Activated naive CD4-positive, alpha-beta T cell treated with anti-CD3 and anti-CD28 coated beads, Interleukin-2, amount 50 U/mL, for 16 hours (primary cell): ENCODE data around the gene CDC20B.
"Not testable (repeated sequence)": the region's sequence is repeated elsewhere in the genome, so short reads cannot be mapped to it uniquely, and the experiment has no call there.

ENCODE experiments used
- DNase-seq: peaks from one replicate; pipeline ENCODE4 v3.0.0-alpha.2; 2020

CDC20B gene

GRCh38 chr5:55159763-55160492 is 13.0 kb downstream of the CDC20B start, which contains the start of gene GPX8:
Gene GPX8 (plus strand): TSS chr5:55160171. CDS start chr5:55160193, 22 bp downstream.
- DNase-seq: no peak

GRCh38 chr5:55154873-55155272 is 18.1 kb downstream of the CDC20B start:
- no peak for DNase-seq

GRCh38 chr5:55151923-55152842 is 20.8 kb downstream of the CDC20B start:
- DNase-seq: no peak

GRCh38 chr5:55149308-55149795 is 23.6 kb downstream of the CDC20B start:
- DNase-seq: no peak

- peak; percentile 76 for DNase-seq
Observed at GRCh38 chr5:55146543-55147151, 26.3 kb downstream of the CDC20B start.

GRCh38 chr5:55146080-55146479 is 26.9 kb downstream of the CDC20B start:
- DNase-seq: no peak

- no peak for DNase-seq
Observed at GRCh38 chr5:55143624-55144023, 29.4 kb downstream of the CDC20B start.

- DNase-seq: no peak
Observed at GRCh38 chr5:55141945-55142690, 30.9 kb downstream of the CDC20B start.

- DNase-seq: no peak
Observed at GRCh38 chr5:55140908-55141665, 31.9 kb downstream of the CDC20B start.

- DNase-seq: no peak
Observed at GRCh38 chr5:55136521-55136920, 36.5 kb downstream of the CDC20B start.

GRCh38 chr5:55134053-55134722 is 38.8 kb downstream of the CDC20B start:
- no peak for DNase-seq

GRCh38 chr5:55123365-55123764 is 49.6 kb downstream of the CDC20B start:
- DNase-seq: no peak

- DNase-seq: no peak
Observed at GRCh38 chr5:55114061-55114460, 58.9 kb downstream of the CDC20B start.

GRCh38 chr5:55113327-55113726 is 59.6 kb downstream of the CDC20B start:
- DNase-seq: no peak

- no peak for DNase-seq
Observed at GRCh38 chr5:55110217-55110616, 62.8 kb downstream of the CDC20B start.

- DNase-seq: no peak
Observed at GRCh38 chr5:55108661-55109060, 64.3 kb downstream of the CDC20B start.

- DNase-seq: not testable (repeated sequence)
Observed at GRCh38 chr5:55105976-55106375, 67.0 kb downstream of the CDC20B start.

GRCh38 chr5:55104946-55105701 is 67.9 kb downstream of the CDC20B start:
- DNase-seq: no peak

GRCh38 chr5:55104036-55104772 is 68.8 kb downstream of the CDC20B start:
- DNase-seq: no peak

- peak; percentile 14 for DNase-seq
Observed at GRCh38 chr5:55102348-55102747, 70.6 kb downstream of the CDC20B start, which contains the start of gene GZMA. Gene GZMA (plus strand): TSS chr5:55102646. CDS start chr5:55102683, 37 bp downstream.
